NCI-H2171 (cell line): ENCODE measurements around the gene C9orf85.
"Not testable (repeated sequence)": the region's sequence is repeated elsewhere in the genome, so short reads cannot be mapped to it uniquely, and the experiment has no call there.

ENCODE experiments used
- DNase-seq: peaks from one replicate; lab custom pipeline; 2025; lab: John Stamatoyannopoulos, UW

The C9orf85 gene

GRCh38 chr9:72006501-72006900 is 95.1 kb downstream of the C9orf85 start:
- no peak for DNase-seq

DNA sequence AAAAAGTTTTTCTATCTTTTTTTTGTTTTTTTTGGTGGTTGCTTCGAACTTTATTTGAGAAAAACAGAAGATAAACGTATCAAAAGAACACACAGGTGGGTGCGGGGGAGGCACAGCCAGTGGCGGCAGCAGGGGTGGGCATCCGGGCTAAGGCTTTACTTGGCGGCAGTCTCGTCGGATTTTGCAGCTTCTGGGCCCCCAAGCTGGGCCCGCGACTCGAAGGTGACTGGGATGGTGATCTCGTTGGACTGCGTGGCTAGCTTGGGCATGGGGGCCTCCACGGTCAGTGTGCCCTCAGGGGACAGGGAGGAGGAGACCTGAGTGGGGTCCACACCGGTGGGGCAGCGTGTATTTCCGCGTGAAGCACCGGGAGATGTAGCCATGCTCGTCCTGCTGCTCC is 96.3 kb downstream of the C9orf85 start:
- not testable (repeated sequence) for DNase-seq

- no peak for DNase-seq
These were observed 101.2 kb downstream of the C9orf85 start for GRCh38 chr9:72012646-72013045.

GRCh38 chr9:72013292-72013760 is 101.9 kb downstream of the C9orf85 start:
- DNase-seq, result no peak

GRCh38 chr9:72022841-72023240 is 111.4 kb downstream of the C9orf85 start:
- DNase-seq, result no peak
